Neural progenitor cell (in vitro differentiated cells): Measurements from ENCODE around the gene ARHGEF12.

Source experiments
- EZH2 ChIP-seq: fragments of 200-600 bp; sonication (generic); IDR thresholded peaks from 2 replicates; pipeline ENCODE4 v1.6.1; 2017; ENCODE audit warnings: antibody characterized with exemption, mild to moderate bottlenecking, moderate library complexity
- EZH2phosphoT487 ChIP-seq: fragments of 200-600 bp; sonication (generic); IDR thresholded peaks from 2 replicates; pipeline ENCODE4 v1.6.1; 2017; ENCODE audit warnings: antibody characterized with exemption
- TF ChIP-seq, protein P1 (sequence below): fragments of 200-600 bp; sonication (generic); IDR thresholded peaks from 2 replicates; pipeline ENCODE4 v1.5.1; 2017; ENCODE audit warnings: antibody characterized with exemption, mild to moderate bottlenecking

DNA sequence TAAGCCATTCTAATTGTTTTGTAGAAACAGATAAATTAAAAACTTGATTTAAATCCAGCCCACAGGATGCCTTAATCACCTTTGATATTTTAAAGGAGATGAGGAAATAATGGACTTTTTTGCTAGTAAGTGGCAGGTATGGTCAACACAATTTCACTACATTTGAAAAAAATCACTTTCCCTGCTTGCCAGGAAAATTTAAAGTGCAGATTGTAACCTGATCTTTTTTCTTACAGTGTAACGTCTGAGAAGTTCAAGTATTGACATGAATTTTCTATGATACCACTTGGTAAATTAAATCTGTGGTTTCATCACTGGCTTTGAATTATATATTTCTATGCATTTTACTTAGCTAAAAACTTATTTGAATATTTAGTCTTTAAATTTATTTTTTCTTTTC is 65.3 kb downstream of the ARHGEF12 start:
- TF ChIP-seq EZH2 (no peak), EZH2phosphoT487 (no peak)
- TF ChIP-seq, protein P1, sequence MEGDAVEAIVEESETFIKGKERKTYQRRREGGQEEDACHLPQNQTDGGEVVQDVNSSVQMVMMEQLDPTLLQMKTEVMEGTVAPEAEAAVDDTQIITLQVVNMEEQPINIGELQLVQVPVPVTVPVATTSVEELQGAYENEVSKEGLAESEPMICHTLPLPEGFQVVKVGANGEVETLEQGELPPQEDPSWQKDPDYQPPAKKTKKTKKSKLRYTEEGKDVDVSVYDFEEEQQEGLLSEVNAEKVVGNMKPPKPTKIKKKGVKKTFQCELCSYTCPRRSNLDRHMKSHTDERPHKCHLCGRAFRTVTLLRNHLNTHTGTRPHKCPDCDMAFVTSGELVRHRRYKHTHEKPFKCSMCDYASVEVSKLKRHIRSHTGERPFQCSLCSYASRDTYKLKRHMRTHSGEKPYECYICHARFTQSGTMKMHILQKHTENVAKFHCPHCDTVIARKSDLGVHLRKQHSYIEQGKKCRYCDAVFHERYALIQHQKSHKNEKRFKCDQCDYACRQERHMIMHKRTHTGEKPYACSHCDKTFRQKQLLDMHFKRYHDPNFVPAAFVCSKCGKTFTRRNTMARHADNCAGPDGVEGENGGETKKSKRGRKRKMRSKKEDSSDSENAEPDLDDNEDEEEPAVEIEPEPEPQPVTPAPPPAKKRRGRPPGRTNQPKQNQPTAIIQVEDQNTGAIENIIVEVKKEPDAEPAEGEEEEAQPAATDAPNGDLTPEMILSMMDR: no peak
